ENCODE results near the gene SLC1A2. TPM values are rescaled to one million over a fixed set of nuclear protein-coding genes. Genes with fewer than 3 reads are reported as not detected.

Gene SLC1A2
- total RNA-seq, 1 experiment from 2014 or later, result 0.50 TPM

- Histone ChIP-seq H3K4ac (ENCODE audit: low read depth, low read length) (no peak overlapping the region), H2BK15ac (ENCODE audit: low read depth, low read length) (no peak overlapping the region), H3K27ac (ENCODE audit: insufficient read length, low read depth, low read length) (no peak overlapping the region), H4K8ac (replicated peaks; ENCODE audit: insufficient read length, low read depth, low read length) (no peak overlapping the region), H3K23me2 (ENCODE audit: insufficient read length, low read depth, low read length, poor library complexity, severe bottlenecking) (no peaks in the 10 kb centered on the region), H3K79me2 (ENCODE audit: insufficient read depth, low read length) (no peaks in the 10 kb centered on the region), H4K91ac (ENCODE audit: insufficient read length, low read depth, low read length) (no peak overlapping the region), H3K27me3 (ENCODE audit: insufficient read depth, low read length) (no peaks in the 10 kb centered on the region), H3K9ac (ENCODE audit: extremely low read depth, insufficient read length, low read length) (no peak overlapping the region), H3K14ac (ENCODE audit: insufficient read depth, low read length) (no peak overlapping the region), H2BK12ac (ENCODE audit: insufficient read length, low read depth, low read length) (no peak overlapping the region), H3K4me1 (ENCODE audit: insufficient read depth, low read length) (no peaks in the 10 kb centered on the region), H3K56ac (ENCODE audit: insufficient read length, low read depth, low read length) (no peak overlapping the region), H3K9me3 (ENCODE audit: control insufficient read depth, low read depth, low read length) (no peaks in the 10 kb centered on the region), H3T11ph (ENCODE audit: low read length) (no peak overlapping the region), H3K79me1 (ENCODE audit: insufficient read depth, low read depth, low read length, poor library complexity, severe bottlenecking) (no peaks in the 10 kb centered on the region), H2AFZ (ENCODE audit: low read length) (no peak overlapping the region), H3K4me2 (ENCODE audit: insufficient read depth, insufficient read length, low read length) (no peak overlapping the region), H2BK5ac (ENCODE audit: insufficient read length, low read length) (no peak overlapping the region), H3K23ac (ENCODE audit: insufficient read length, low read depth, low read length) (no peak overlapping the region), H2BK120ac (ENCODE audit: low read depth, low read length, poor library complexity, severe bottlenecking) (no peak overlapping the region), H2BK20ac (ENCODE audit: low read depth, low read length, poor library complexity, severe bottlenecking) (no peak overlapping the region), H3K18ac (ENCODE audit: insufficient read length, low read depth, low read length) (no peak overlapping the region), H2AK5ac (ENCODE audit: insufficient read length, low read length) (no peak overlapping the region), H4K20me1 (ENCODE audit: control insufficient read depth, insufficient read depth, insufficient read length) (no peaks in the 10 kb centered on the region), H4K5ac (ENCODE audit: insufficient read length, low read depth, low read length) (no peak overlapping the region)
- H3K4me3 Mint-ChIP-seq, result no peak overlapping the region
- no peaks in the 10 kb centered on the region for H3K4me1 Mint-ChIP-seq
- TF ChIP-seq CTCF (conservative IDR thresholded peaks at IDR 0.05), result no peak
- H3K9me3 Mint-ChIP-seq, result no peaks in the 10 kb centered on the region; a peak in 1 of 5 replicates
- no peaks in the 10 kb centered on the region for H3K36me3 Mint-ChIP-seq (ENCODE audit: insufficient read depth in 1 of 3, low read depth in 3 of 3)
- no CpG with 5 or more reads among the region's 3 CpGs for WGBS (ENCODE audit: extremely low coverage, insufficient read length, low lambda C conversion rate)
- DNase-seq, result no peak
- H3K27ac Mint-ChIP-seq, result no peak overlapping the region
- no peaks in the 10 kb centered on the region; the same call in 1 of the 2 replicates for H3K27me3 Mint-ChIP-seq (ENCODE audit: low read depth)
Measured at GRCh38 chr11:35228328-35228725, 191.0 kb downstream of the SLC1A2 start.

Data from H9 (cell line).